ENCODE data around the gene BCL6. TPM values are rescaled to one million over a fixed set of nuclear protein-coding genes. Genes with fewer than 3 reads are reported as not detected.

The BCL6 gene
- total RNA-seq, 1 donor from 2014 or later = 104 TPM

DNA sequence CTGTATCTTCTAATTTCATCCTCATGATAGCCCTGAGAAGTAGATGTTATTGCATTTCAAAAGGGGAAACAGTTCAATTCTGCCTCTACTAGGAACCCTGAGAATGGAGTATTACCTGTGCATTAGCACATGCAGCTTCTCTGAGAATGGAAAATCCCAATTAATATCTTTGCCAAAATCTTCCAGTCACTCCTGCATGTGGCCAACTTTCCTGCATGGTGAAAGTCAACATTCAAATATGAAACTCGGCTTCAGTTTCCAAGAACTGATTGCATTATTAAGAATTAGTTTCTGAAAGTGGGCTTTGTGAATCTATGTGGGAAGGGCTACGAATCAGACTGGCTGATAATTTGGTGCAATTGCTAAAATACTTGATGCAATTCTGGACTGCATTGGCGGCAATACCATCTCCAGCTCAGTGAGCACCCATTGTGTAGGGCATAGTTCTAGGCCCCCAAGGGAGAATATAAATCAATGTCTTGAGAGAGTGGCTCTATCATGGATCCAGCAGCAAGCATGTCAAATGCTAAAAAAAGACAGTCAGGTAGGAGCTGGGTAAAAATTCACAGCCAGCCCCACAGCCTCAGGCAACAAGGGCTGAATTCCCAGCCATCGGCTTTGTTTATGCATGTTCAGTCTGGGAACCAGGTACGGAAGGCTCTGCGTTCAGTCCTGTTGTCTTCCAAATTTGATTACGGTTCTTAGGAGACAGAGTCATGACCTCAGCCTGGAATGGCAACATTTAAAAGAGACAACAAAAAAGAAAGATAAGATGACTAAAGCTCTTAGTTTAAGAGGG lies 18.8 kb upstream of the BCL6 start:
- intact Hi-C loops (cut with micrococcal nuclease) = no loop called here
- peak; percentile 53 for ATAC-seq
- no peak for DNase-seq

DNA sequence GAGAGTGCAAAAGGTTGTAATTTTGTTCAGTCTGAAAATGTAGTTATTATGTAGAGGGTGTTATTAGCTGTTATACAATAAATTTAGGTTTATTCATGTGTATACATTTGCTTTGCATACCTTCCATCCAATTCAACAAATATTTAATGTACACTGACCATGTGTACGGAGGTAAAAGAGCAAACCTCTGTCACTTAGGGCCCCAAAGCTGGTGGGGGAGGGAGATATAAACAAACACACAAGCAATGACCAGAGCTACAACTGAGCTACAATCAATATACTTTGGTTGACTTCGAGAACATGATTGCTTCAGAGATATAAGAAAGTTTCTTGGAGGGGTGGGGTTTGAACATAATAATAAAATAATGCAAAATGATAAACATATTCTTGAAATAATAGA lies 17.5 kb upstream of the BCL6 start:
- ATAC-seq (no peak), DNase-seq (no peak)
- intact Hi-C loops (cut with micrococcal nuclease) = no loop called here

DNA sequence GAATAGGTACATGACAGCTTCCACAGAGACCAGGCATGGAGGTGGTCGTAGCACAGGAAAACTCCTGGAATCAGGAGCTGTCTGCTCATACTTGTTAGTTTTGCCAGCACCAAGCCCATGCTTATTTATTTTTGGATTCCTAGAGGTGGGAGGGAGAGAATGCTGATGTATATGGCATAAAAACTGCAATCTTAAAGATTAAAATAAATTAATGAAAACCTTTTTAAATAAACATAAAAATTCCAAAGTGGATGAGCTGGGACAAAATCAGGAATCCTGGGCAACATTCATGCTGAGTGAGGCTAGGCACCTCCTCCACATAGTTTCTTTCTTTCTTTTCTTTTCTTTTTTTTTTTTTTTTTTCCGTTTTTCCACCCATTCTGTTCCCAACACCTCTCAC lies 14.3 kb upstream of the BCL6 start:
- intact Hi-C loops (cut with micrococcal nuclease) = no loop called here
- no peak for DNase-seq
- ATAC-seq = no peak

DNA sequence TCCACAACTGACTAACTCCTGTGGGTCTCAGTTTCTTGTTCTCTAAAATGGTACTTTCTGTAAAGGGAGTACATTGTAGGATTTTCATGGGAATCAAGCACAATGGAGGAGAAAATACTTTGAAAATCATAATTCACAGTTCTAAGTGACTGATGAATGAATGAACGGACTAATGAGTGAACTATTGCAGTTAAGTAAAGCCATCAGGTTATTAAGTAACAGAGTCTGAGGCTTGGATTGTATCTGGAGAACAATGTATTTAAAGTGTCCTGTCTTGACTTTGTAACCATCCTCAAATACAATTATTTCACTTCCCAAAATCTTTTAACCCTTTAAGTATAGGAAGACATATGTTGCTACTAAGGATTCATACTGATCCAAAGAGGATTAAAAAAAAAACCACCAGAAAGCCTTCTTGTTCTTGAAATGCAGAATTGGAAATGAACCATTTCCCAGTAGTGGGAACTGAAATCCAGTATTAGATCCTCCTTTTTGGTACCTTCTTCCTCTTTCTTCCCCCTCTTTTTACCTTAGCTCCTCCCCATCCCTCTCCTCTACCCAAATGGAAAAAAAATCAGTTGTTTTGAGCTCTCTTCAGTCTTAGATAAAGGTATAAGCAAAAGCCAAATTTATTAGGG lies 13.2 kb upstream of the BCL6 start:
- no peak for DNase-seq
- intact Hi-C loops (cut with micrococcal nuclease) = no loop called here
- no peak for ATAC-seq

DNA sequence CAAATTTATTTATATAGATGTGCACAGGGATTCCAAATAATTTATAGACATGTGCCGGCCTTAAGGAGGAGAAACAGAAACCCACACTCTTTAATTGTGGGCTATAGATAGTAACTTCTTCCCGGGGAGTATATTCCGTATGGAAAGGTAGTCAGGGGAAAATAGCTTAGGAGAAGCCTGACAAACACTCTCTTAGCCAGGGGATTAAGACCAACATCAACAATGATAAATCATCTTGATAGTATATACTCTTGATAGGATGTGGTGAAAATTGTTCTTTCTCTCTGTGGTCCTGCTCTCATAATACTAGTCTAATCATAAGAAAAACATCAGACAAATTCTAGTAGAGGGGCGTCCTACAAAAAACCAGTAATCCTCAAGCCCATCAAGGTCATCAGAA lies 8.2 kb upstream of the BCL6 start:
- ATAC-seq (no peak), DNase-seq (no peak)
- intact Hi-C loops (cut with micrococcal nuclease) = no loop called here

DNA sequence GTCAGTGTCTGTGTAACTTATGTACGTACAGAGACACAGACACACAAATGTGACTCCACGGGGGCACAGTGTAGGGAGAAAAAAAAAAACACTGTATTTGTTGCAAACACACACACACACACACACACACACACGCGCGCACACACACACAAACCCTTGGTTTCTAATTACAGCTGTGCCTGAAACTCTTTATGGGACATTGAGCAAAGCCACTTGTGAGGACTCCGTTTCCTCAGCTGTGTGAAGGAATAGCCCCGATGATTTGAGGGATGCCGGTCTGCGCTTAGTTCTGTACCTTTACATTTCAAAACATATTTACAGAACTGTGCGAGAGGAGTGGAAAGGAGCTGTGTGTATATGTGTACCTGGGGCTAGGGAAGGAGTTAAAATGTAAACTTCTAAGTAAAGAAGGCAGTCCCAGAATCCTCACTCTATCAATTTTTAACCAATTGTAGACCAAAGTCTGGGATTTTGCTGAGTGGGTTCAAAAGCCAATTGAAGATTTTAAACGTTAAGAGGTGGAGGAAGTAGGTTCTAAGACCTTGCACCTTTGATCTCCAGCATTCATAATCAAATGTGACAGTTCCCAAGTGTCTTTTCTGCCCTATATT lies 5.3 kb upstream of the BCL6 start:
- peak; percentile 42 for DNase-seq
- ATAC-seq = peak; percentile 9
- intact Hi-C loops (cut with micrococcal nuclease) = no loop called here

DNA sequence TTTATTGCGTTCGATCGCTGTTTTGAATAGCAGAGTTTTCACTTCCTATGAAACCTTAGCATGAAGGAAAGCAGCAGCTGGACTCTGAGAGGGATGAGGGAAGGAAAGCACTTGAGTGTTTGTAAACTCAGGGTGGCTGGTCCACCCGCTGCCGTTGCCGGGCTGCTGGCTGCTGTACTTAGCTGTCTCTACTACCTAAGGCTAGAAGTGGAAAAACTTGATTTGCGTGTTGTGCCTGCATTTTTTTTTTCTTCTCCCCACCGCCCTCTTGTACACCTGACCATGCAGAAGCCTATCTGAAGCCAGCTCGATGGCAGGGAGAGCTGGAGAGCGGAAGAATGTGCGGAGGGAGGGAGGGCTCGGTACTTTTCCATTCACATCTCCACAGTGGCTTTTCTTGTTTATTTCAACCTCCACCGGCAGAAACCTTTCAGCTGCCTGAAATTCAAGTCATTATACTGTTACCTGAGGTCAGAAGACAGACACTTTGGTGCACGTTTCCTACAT lies 4.8 kb upstream of the BCL6 start:
- DNase-seq = peak; percentile 53
- intact Hi-C loops (cut with micrococcal nuclease) = no loop called here
- ATAC-seq = peak; percentile 45

DNA sequence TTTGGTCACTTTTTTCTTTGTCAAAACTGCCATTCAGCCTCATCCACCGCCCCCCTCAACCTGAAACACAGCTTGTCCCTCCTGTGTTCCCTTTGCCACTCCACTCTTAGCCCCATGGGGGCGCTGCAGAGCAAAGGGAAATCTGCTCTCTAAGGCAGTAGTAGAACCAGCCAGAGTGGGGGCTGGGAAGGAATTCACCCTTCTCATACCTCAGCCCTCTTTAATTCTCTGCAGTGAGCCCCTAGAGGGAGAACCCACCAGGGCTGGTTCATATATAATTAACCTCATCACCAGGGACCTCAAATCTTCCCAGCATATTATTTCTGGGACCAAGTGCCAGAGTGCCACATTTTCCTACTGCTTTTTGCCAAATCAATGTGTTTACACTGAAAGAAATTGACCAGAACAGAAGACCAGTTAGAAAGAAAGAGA lies 2.8 kb upstream of the BCL6 start:
- intact Hi-C loops (cut with micrococcal nuclease) = loop anchor here (10.0 kb wide), 1 partner anchor 1397 kb away; no protein-coding TSS in a partner anchor
- ATAC-seq (peak; percentile 36), DNase-seq (peak; percentile 95)

DNA sequence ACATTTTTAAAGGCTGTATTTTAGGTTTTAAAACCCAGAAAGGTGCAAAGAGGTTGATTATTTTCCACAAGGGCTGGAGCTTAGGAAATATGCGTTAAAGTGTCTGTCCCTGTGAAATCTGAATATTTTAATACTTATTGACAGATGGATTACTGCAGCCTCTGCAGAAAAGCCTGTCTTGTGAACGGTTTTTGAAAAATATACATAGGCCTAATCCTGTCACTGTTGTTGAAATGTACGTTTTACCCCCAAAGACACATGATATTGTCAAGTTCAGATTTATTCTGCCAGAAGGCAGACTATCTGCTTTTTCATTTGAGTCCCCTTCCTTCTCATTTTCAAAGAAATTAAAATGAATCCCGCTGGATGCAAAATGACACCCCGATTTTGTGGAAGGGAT lies 2.2 kb upstream of the BCL6 start:
- ATAC-seq (no peak), DNase-seq (no peak)
- intact Hi-C loops (cut with micrococcal nuclease) = loop anchor here (10.0 kb wide), 1 partner anchor 1397 kb away; no protein-coding TSS in a partner anchor

DNA sequence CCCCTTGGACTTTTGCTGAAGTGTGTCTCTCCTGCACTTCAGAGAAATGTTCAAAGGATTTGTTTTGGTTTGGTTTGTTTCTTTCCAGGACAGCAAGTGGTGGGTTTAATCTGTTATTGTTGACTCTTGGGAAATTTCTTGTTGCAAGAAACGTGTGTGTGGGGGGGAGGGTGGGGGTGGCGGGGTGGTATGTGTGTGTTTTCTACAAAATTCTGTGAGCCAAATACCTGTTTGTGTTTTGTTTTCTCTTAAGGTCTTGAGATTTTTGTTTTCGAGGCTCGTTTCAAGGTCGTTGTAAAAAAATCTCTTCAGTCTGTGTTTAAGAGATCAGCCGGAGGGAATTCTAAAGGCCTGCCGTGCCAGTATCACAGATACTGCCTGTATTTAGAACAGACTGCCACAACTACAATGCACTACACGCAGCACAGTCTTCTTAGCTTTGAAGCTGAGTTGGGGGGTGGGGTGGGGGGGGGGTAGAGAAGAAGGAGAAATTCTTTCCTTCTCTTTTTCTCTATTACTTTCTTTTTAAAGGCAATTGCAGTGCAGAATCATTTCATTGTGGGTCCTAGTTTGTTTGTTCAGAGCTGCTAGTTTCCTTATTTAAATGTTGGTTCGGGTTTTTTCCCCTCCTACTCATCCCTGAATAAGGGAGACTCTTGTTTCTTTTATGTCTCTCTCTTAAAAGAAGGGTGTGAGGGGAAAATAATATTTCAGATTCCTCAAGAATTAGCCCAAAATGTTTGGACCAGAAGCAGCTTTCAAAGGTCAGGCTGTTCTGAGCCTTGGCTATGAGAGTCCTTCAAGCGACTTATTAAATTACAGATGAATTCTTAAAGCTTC lies 1.4 kb upstream of the BCL6 start:
- intact Hi-C loops (cut with micrococcal nuclease) = loop anchor here (10.0 kb wide), 1 partner anchor 1398 kb away; no protein-coding TSS in a partner anchor
- ATAC-seq (peak; percentile 16), DNase-seq (no peak)

DNA sequence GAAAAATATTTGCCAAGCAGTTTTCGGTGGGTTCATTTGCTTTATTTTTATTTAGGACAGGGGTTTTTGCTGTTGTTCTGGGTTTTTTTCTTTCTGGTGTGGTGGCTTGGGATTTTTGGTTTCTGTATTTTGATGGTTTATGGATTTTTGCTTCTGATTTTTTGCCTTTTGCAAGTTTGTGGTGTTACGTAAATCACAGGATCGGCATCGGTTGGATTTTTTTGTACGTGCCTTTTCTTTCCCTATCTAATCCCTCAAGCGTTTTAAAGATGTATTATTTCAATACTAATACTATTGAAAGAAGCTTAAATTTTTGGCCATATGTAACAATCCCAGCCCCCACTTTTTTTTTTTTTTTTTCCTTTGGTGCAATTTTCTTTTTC lies 782 bp upstream of the BCL6 start:
- DNase-seq (no peak), ATAC-seq (no peak)
- intact Hi-C loops (cut with micrococcal nuclease) = loop anchor here (10.0 kb wide), 1 partner anchor 1399 kb away; no protein-coding TSS in a partner anchor

DNA sequence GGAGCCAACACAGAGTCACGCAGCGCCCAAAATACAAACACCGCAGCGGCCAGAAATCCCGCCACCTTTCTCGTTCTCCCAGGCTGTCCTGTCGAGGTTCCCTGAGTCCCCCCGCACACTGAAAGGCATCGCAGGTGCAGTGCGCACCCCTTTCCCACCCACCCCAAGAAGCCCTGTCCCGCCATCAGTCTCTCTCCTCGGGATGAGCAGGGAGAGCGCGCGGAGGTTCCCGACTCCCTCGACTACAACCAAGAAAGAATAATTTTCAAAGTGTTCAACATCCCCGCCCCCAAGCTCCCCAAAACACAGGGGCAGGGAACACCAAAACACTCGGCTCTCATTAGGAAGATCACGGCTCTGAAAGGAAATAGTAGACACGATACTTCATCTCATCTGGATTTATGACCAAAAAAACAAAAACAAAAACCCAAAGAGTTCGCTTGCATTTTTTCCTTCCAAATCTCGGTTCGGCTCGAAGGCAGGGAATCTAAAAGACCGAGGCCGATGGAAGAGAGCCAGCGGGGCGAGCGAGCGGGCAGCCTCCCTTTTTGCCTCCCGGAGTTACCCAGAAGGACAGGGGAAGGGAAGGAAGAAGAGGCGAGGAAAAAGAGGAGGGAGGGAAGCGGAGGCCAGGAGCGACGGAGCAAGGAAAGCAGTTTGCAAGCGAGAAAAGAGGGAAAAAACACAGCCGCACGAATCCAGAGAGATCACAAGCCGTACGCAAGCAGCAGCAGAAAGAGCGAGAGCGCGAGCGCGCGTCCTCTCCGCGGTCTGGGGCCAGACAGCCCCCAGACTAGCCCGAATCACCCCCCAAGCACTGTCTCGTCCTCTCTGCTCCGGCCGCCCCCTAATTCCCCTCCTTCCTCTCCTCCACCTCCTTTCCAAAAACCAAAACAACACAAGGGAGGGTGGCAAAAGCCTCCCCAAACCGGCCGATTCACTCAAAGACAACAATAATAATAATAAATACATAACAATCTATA lies 808 bp downstream of the BCL6 start:
- DNase-seq = peak; percentile 67

DNA sequence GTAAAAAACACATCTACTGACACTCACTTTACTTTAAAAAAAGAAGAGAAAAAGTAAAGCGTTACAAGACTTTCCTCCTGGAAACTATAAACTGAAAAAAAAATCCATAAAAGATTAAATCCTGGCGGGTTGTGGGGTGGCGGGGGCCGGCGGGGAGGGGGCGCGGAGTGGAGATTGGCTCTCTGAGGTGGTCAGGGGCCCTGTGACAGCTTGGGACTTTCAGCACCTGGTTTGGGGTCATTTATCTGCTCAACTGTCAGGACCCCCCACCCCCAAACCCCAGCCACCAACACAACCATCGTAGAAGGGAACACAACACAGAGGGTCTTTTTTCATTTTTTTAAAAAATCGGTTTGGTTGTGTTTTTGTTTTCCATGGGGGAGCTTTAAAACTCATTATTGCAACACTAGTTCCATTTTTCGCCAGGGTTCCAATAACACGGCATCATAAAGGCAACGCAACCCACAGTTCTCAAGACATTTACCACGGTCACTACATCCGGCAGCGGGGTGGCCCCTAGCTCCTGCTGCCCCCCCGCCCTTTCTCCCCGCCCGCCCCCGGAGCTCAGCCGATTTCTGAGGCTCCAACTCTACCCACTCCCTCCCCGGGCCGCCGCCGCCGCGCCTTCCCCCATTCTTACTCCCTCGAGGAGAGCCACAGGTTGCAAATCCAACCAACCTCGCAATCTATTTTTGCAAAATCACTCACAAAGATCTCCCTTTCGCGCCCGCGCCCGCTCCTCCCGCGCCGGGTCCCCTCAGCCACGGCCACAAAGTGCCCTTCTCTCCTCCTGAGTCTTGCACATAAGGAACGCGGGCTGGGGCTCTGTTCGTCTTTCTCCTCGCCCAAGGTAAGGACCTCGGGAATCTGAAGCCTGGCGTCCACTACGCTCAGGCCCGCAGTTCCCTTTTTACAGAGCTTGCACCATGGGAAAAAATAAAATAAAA lies 1.8 kb downstream of the BCL6 start:
- DNase-seq (peak; percentile 77), ATAC-seq (peak; percentile 1)

More for the DNA sequence above, 808 bp downstream of the BCL6 start:
- peak; percentile 32 for ATAC-seq
- intact Hi-C loops (cut with micrococcal nuclease) = loop anchor here (10.0 kb wide), 1 partner anchor 1400 kb away; no protein-coding TSS in a partner anchor

DNA sequence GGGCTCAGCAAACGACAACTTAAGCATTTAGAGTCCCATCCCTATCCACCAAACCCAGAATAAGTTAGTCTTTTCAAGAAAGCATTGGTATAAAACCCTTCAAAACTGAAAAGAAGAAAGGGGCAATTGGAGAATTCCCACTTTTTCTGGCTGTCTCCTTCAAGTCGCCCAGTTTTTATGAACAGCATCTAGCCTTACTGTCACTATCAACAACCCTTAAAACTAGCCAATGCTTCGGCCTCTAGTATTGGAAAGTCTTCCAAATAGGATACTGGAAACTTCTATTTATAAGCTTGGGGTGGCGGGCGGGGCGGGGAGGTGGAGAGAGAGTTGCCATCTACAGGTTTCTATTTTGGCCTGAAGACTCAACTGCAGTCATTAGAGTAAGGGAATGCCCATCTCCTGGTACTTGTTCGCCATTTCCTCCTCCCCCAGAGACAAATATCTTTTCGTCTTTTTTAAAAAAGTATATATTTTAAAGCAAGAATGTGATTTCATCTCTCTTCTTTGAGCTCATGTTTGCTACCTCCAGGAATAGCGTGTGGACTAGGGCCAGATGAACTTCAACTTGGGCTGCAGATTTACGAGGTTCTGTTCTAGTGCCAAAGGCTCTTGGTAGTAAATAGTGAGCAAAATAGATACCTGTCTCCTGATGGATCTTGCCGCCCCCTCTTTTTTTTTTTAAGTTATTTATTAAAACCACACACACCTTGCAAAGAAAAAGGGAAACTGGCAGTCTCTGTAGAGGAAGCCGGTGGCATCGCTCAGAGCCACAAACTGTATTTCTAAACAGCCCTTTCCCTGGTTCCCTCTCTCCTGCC lies 2.7 kb downstream of the BCL6 start:
- DNase-seq (peak; percentile 65), ATAC-seq (peak; percentile 9)
- intact Hi-C loops (cut with micrococcal nuclease) = loop anchor here (10.0 kb wide), 1 partner anchor 1402 kb away; no protein-coding TSS in a partner anchor

More for the DNA sequence above, 1.8 kb downstream of the BCL6 start:
- intact Hi-C loops (cut with micrococcal nuclease) = loop anchor here (10.0 kb wide), 1 partner anchor 1401 kb away; no protein-coding TSS in a partner anchor
